ENCODE measurements around the gene URAD. TPM values are rescaled to one million over a fixed set of nuclear protein-coding genes. Genes with fewer than 3 reads are reported as not detected.

Gene URAD
- total RNA-seq, 2 experiments from 2014 or later: not detected

Other genes starting within 250 kb of the URAD start
- gene GSX1, start 196.2 kb downstream of the URAD start, total RNA-seq: not detected
- not detected for gene PDX1, start 68.7 kb downstream of the URAD start, total RNA-seq
- gene CDX2, start 19.4 kb downstream of the URAD start, total RNA-seq: not detected
- under 1 TPM in 1 of 2 experiments, not detected in 1; 0.19 TPM for gene FLT3, start 111.9 kb upstream of the URAD start, total RNA-seq
- 10 to 100 TPM; 24.4 to 27.3 TPM for gene PAN3, start 149.9 kb upstream of the URAD start, total RNA-seq